Skeletal muscle tissue (tissue), 4 donors: Measurements from ENCODE around the gene TMEM220. TPM values are rescaled to one million over a fixed set of nuclear protein-coding genes. Genes with fewer than 3 reads are reported as not detected.
"Not testable (repeated sequence)": the region's sequence is repeated elsewhere in the genome, so short reads cannot be mapped to it uniquely, and the experiment has no call there.

ENCODE experiments used
- H3K27ac ChIP-seq: one replicate; pipeline ENCODE4 v1.7.0; 2013; ENCODE audit warnings: mild to moderate bottlenecking, low read depth, low read length, inconsistent platforms
- H3K27me3 ChIP-seq, 3 donors: one replicate each; pipeline ENCODE4 v1.7.0; 2013; ENCODE audit warnings: low read length in 3 of 3; ENCODE audit not compliant: control insufficient read depth in 3 of 3, insufficient read depth in 3 of 3
- H3K36me3 ChIP-seq, 3 donors: one replicate each; pipeline ENCODE4 v1.7.0; 2013; ENCODE audit warnings: low read length in 3 of 3; ENCODE audit not compliant: control insufficient read depth in 3 of 3, insufficient read depth in 3 of 3
- H3K4me1 ChIP-seq, 3 donors: one replicate each; pipeline ENCODE4 v1.7.0; 2013; ENCODE audit warnings: low read length in 3 of 3, mild to moderate bottlenecking in 3 of 3; ENCODE audit not compliant: control insufficient read depth in 3 of 3, insufficient read depth in 3 of 3
- H3K4me3 ChIP-seq, 3 donors: one replicate each; pipeline ENCODE4 v1.7.0; 2013; ENCODE audit warnings: low read length in 3 of 3
- H3K9ac ChIP-seq, 3 donors: one replicate each; pipeline ENCODE4 v1.7.0; 2013; ENCODE audit warnings: low read length in 3 of 3, mild to moderate bottlenecking in 3 of 3, moderate library complexity in 2 of 3, low read depth in 1 of 3
- H3K9me3 ChIP-seq, 3 donors: one replicate each; pipeline ENCODE4 v1.7.0; 2013; ENCODE audit warnings: low read length in 3 of 3; ENCODE audit not compliant: control insufficient read depth in 3 of 3
- total RNA-seq: library from RNA; depleted of rRNA; stranded (reverse); fragments of >200 nt; gene quantifications from one replicate; pipeline ENCODE4 v1.2.3, GENCODE V29; 2014
- donor health status: Osteomylitis.

The TMEM220 gene
- total RNA-seq, 1 donor from 2014 or later = 5.2 TPM

GRCh38 chr17:10733666-10734065 is 3.8 kb upstream of the TMEM220 start:
- Histone ChIP-seq H3K4me1 (peaks cover 0 to 6% (median 4%) of the 10 kb centered on the region in 3 donors), H3K4me3 (no peak overlapping the region), H3K36me3 (peaks cover 0 to 4% (median 0%) of the 10 kb centered on the region in 3 donors), H3K27ac (no peak overlapping the region), H3K9me3 (no peaks in the 10 kb centered on the region), H3K27me3 (no peaks in the 10 kb centered on the region), H3K9ac (no peak overlapping the region)

- H3K27me3 ChIP-seq, H3K36me3 ChIP-seq, H3K4me3 ChIP-seq, H3K27ac ChIP-seq, H3K9ac ChIP-seq, H3K4me1 ChIP-seq, H3K9me3 ChIP-seq: not testable (repeated sequence)
Observed at GRCh38 chr17:10732121-10732520, 2.3 kb upstream of the TMEM220 start.

GRCh38 chr17:10731408-10731879 is 1.6 kb upstream of the TMEM220 start:
- no peak overlapping the region for H3K9ac ChIP-seq
- no peak overlapping the region for H3K4me3 ChIP-seq
- no peaks in the 10 kb centered on the region for H3K27me3 ChIP-seq
- peaks cover 0 to 4% (median 0%) of the 10 kb centered on the region in 3 donors for H3K4me1 ChIP-seq
- no peaks in the 10 kb centered on the region for H3K9me3 ChIP-seq
- H3K36me3 ChIP-seq = peaks cover 0 to 7% (median 1%) of the 10 kb centered on the region in 3 donors
- no peak overlapping the region for H3K27ac ChIP-seq

- H3K27me3 ChIP-seq, H3K9me3 ChIP-seq, H3K4me1 ChIP-seq: not testable (repeated sequence)
- peak overlapping the region; percentile 76 to 91 (median 86) for H3K9ac ChIP-seq
- H3K36me3 ChIP-seq = peaks cover 4 to 17% (median 9%) of the 10 kb centered on the region in 3 donors
- peak overlapping the region; percentile 83 to 87 (median 85) for H3K4me3 ChIP-seq
- peak overlapping the region; percentile 87 for H3K27ac ChIP-seq
Observed at GRCh38 chr17:10730247-10730646, 424 bp upstream of the TMEM220 start.

GRCh38 chr17:10728331-10728892 is 1.4 kb downstream of the TMEM220 start:
- H3K36me3 ChIP-seq = peaks cover 8 to 29% (median 20%) of the 10 kb centered on the region in 3 donors
- no peak overlapping the region for H3K4me3 ChIP-seq
- peak overlapping the region; percentile 87 for H3K27ac ChIP-seq
- peaks cover 0 to 4% (median 0%) of the 10 kb centered on the region in 3 donors for H3K4me1 ChIP-seq
- H3K27me3 ChIP-seq = no peaks in the 10 kb centered on the region
- H3K9me3 ChIP-seq = no peaks in the 10 kb centered on the region
- no peak overlapping the region for H3K9ac ChIP-seq

- Histone ChIP-seq H3K9me3 (no peaks in the 10 kb centered on the region), H3K36me3 (peaks cover 8 to 41% (median 21%) of the 10 kb centered on the region in 3 donors)
Observed at GRCh38 chr17:10727192-10727591, 2.6 kb downstream of the TMEM220 start.

GRCh38 chr17:10726196-10726595 is 3.6 kb downstream of the TMEM220 start:
- Histone ChIP-seq H3K4me3 (no peak overlapping the region), H3K9me3 (no peaks in the 10 kb centered on the region), H3K9ac (no peak overlapping the region), H3K27me3 (no peaks in the 10 kb centered on the region), H3K27ac (no peak overlapping the region), H3K4me1 (peaks cover 0 to 4% (median 0%) of the 10 kb centered on the region in 3 donors), H3K36me3 (peaks cover 8 to 42% (median 22%) of the 10 kb centered on the region in 3 donors)

More at GRCh38 chr17:10727192-10727591, 2.6 kb downstream of the TMEM220 start:
- peaks cover 0 to 4% (median 0%) of the 10 kb centered on the region in 3 donors for H3K4me1 ChIP-seq
- no peak overlapping the region for H3K4me3 ChIP-seq
- no peak overlapping the region for H3K9ac ChIP-seq
- H3K27me3 ChIP-seq = no peaks in the 10 kb centered on the region
- H3K27ac ChIP-seq = no peak overlapping the region

- Histone ChIP-seq H3K9me3 (no peaks in the 10 kb centered on the region), H3K36me3 (peaks cover 8 to 42% (median 24%) of the 10 kb centered on the region in 3 donors), H3K4me1 (peaks cover 0 to 4% (median 0%) of the 10 kb centered on the region in 3 donors), H3K4me3 (no peak overlapping the region), H3K27ac (no peak overlapping the region), H3K27me3 (no peaks in the 10 kb centered on the region), H3K9ac (no peak overlapping the region)
Observed at GRCh38 chr17:10725262-10725661, 4.6 kb downstream of the TMEM220 start.

- Histone ChIP-seq H3K4me1 (peaks cover 0 to 4% (median 0%) of the 10 kb centered on the region in 3 donors), H3K9me3 (no peaks in the 10 kb centered on the region), H3K9ac (no peak overlapping the region), H3K27me3 (no peaks in the 10 kb centered on the region), H3K4me3 (no peak overlapping the region), H3K36me3 (peaks cover 8 to 42% (median 24%) of the 10 kb centered on the region in 3 donors), H3K27ac (no peak overlapping the region)
Observed at GRCh38 chr17:10724546-10725195, 5.2 kb downstream of the TMEM220 start.

GRCh38 chr17:10718547-10718946 is 11.3 kb downstream of the TMEM220 start:
- no peak overlapping the region for H3K4me3 ChIP-seq
- H3K27me3 ChIP-seq = no peaks in the 10 kb centered on the region
- H3K4me1 ChIP-seq = no peaks in the 10 kb centered on the region
- H3K27ac ChIP-seq = no peak overlapping the region
- peaks cover 0 to 14% (median 9%) of the 10 kb centered on the region in 3 donors for H3K36me3 ChIP-seq
- no peaks in the 10 kb centered on the region for H3K9me3 ChIP-seq
- no peak overlapping the region for H3K9ac ChIP-seq
